GM08714 (cell line): Measurements from ENCODE around the gene GRIA1.

Experiments
- H3K4me3 ChIP-seq: fragments of 200-500 bp; sonication (Bioruptor generic); 2 replicates; pipeline ENCODE4 v1.5.1; 2014; ENCODE audit warnings: mild to moderate bottlenecking, low read length, inconsistent platforms
- ZNF274 ChIP-seq: IDR thresholded peaks from 2 replicates; pipeline ENCODE4 v1.6.1; 2012; ENCODE audit warnings: mild to moderate bottlenecking, low read depth, low read length

The GRIA1 gene

DNA sequence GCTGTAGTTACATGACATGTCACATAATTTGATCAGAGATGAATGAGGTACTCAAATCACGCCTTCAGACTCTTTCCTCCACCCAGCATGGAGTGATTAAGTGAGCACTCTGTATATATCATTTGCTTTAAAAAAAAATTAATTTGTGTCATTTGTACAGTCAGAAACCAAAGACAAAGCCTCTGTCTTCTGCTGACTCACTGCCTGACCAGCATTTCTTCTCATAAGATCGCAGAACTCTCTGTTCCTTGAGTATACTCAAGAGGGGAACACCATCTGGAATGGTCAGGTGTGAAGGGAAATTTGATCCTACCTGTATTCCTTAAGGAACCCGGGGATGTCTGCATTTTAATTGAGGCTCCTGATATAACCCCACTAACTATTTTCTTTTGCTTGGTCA lies 293.8 kb downstream of the GRIA1 start:
- TF ChIP-seq ZNF274: no peak
- H3K4me3 ChIP-seq: no peak overlapping the region

DNA sequence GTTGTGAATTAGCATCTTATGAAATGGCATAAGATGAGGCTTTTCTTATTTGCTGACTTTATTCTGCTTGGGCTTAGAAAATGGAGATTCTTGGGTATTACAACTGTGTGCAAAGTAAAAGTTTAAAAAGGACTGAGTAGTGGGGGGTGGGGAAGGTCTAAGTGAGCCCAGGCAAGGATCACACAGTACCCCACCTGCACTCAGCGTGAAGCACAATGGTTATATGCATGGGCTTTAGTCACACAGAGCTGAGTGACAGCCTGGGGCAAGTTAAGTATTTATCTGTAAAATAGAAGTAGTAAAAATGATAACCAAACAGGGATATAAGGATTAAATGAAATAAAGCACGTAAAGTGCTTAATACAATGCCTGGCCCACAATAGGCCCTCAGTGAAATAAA lies 300.9 kb downstream of the GRIA1 start:
- no peak overlapping the region for H3K4me3 ChIP-seq
- TF ChIP-seq ZNF274: no peak

DNA sequence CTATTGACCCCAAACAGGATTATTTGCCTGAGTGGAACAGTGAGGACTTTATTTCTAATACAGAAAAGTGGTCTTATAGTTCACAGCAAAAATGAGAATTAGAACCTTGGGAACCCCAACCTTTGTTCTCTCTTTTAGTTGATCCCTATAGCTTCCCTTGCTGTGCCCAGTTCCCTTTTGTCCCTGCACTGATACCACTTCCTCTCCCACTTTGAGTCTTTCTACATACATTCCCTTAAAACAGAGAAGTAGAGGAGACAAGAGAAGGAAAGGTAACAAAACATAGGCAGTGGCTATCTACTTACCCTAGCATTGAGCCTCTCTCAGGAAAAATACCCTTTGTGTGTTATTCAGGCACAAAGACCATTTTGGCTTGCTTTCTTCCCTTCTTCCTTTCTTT lies 301.8 kb downstream of the GRIA1 start:
- no peak overlapping the region for H3K4me3 ChIP-seq
- TF ChIP-seq ZNF274: no peak

DNA sequence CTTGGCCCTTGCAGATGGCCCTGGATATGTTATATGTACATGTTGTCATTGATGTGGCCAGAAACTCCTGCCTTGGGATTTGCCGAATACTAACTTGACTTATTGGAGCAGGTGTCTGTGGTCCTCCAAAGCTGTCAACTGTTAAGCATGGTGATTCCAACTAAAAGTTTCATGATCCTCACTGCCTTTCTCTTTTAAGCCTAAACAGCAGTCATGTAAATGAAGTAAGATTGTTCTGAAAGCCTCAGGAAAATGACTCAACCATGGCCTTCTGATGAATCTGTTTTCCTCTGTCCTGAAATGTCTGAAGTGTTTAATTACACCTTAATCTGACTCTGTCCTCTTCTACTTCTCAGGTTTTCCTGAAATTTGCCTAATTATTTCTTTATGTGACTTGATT lies 303.2 kb downstream of the GRIA1 start:
- H3K4me3 ChIP-seq: no peak overlapping the region
- no peak for TF ChIP-seq ZNF274

DNA sequence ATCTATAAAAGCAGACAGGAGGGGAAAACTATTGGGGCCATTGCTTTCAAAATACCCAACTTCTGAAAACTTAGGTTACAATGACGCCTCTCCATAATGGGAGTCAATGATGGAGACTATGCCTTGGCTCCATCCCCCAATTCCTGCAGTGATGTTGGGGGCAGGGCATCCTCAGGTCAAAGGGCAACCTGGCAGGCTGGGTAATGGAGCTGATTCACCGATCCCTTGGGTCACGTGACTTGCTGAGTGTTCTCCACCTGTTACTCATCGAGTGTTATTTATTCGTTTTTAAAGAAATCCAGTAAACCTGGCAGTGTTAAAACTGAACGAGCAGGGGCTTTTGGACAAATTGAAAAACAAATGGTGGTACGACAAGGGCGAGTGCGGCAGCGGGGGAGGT lies 303.9 kb downstream of the GRIA1 start:
- H3K4me3 ChIP-seq: no peak overlapping the region
- no peak for TF ChIP-seq ZNF274

DNA sequence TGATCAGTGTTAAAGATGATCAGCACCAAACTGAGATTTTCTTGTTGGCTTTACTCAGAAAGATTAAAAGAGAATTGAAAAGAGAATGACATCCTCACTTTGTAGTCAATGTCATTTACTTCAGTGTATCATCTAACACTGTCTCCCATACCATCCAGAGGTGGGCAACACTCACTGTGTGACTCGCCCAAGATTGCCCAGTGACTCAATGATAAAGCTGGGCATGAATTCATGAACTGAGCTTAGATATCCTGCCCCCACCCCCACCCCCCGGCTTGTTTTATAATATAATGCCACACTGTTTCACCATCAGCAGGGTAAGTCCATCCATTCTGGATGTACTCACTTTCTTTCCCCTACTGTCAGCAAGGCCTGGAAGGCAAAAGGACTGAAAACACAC lies 306.1 kb downstream of the GRIA1 start:
- H3K4me3 ChIP-seq: no peak overlapping the region
- TF ChIP-seq ZNF274: no peak

DNA sequence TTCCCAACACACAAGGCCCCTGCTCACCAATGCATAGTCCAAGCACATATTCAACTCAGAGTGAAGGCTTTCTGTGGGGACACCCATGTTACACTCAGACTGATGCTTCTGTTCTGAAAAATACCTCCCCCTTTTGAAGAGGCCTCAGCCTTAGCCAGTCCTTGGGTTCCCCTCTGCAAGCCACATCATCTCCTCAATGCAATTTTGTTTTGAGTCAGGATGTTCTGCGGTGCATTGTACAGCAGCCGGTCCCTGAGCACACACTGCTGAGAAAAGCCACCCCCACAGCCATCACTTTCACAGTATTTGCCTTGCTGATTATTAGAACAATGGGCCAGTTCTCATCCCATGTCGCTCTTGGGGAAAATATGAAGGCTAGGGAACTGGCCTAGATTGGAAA lies 307.0 kb downstream of the GRIA1 start:
- TF ChIP-seq ZNF274: no peak
- H3K4me3 ChIP-seq: no peak overlapping the region

DNA sequence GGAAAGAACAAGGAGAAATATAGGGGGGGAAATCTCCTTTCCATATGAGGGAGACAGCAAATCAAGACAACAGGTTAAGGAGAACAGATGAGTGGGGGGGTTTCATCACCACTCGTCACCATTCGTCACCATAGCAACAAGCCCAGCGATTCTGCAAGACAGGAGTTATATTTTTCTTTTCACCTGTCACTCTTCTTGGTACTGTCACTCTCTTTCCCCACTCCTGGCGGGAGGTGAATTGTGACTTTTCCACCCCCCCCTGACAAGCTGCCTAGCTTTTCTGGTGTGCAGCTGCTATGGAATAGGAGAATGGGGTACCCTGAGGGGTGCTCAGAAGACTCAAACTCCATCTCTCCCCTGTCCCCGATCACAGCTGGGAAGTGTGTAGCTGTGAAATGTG lies 308.4 kb downstream of the GRIA1 start:
- H3K4me3 ChIP-seq: no peak overlapping the region
- no peak for TF ChIP-seq ZNF274

DNA sequence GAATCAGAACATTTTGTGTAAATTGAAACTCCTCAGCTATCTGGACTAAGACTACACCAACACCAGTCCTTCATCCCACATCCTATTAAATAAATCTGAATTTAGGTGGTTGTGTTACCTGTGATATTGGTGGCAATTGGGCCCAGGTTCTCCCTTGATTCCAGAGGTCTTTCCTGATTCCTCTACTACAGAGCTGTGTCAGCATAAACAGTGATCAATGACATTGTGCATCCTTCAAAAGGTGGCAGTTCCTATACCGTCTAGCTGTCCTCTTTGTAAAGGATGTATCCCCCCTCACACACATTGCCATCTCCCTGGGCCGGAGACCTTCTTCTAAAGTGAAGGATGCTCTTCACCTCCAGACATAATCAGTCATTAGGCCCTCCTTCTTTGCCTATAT lies 309.0 kb downstream of the GRIA1 start:
- H3K4me3 ChIP-seq: no peak overlapping the region
- no peak for TF ChIP-seq ZNF274

DNA sequence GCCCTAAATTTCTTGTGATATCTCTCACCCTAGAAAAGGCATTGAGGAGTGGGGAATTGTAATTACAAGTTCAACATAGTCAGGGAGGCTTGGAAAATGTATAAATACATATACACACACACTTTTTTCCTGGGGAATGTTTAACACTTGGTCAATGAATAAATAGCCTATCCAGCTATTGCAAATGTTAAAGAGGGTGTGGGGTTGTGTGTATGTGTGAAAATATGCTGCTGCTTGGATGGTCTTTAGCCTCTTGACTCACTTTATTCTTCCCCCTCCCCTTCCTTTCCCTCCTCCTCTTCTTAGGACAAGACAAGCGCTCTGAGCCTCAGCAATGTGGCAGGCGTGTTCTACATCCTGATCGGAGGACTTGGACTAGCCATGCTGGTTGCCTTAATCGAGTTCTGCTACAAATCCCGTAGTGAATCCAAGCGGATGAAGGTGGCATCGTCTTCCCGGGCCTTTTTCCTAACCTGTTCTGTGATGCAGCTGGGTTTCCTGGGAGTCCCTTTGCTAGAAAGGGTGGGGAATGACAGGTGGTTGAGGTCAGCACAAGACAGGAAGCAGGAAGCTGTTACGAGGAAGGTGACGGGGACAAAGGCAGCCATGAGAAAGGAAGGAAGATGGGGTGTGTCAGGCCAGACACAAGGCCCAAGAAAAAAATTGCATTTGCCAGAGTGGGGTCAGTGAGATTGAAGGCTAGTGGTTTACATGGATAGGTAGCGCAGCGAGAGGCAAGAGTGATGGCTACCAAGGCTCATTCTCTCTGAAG lies 311.8 kb downstream of the GRIA1 start:
- H3K4me3 ChIP-seq: no peak overlapping the region
- TF ChIP-seq ZNF274: no peak

DNA sequence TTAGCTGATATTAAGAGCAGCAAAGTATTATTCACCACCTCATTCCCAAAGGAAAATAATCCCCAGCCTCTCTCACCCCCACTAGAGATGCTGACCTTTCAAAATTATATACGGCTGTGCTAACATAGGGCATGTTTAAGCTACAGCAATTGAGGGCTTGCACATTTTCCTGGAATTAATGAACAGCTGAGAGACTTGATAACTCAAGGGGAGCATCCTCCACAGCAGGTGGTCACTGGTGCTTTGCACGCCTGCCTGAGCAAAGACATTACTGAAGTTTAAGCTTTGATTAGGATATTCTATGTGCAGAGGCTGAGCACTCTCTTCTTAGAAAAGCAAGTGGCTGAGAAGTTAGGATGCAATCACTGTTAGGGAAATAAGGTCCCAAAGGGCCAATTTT lies 317.3 kb downstream of the GRIA1 start:
- no peak overlapping the region for H3K4me3 ChIP-seq
- no peak for TF ChIP-seq ZNF274

DNA sequence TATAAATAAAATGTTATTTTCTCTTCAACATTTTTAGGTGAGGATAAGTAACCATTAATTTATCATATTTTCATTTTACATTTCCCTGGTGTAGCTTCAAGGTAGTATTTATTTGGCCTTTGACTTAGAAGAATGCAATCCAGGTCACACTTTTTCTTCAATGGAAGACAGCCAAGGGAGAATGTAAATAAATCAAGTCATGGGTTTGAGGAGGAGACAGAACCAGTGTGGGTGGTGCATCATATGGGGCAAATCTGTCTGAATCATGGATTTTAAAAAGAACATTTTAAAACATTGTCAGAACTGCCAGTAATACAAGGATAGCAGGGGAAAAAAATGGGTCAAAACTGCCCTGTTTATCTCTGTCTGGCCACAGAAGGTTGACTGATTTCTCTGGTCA lies 318.7 kb downstream of the GRIA1 start:
- no peak overlapping the region for H3K4me3 ChIP-seq
- TF ChIP-seq ZNF274: no peak

DNA sequence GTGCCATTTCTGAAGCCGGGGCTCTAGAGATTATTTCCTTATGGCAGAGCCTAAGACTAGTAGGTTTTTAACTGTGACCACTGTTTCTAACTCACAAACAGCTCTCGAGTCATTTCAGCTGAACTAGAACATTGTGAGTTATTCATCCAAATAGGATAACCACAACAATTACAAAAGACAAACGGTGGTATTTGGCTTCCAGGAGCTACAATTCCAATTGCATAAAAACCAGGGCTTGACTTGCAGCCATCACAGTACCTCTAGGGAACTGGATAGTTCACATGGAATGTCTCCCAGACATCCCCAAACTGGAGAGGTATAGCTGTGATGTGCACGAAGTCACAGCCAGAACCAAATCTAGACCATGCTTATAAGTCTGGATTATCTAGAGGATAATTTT lies 323.4 kb downstream of the GRIA1 start:
- TF ChIP-seq ZNF274: no peak
- no peak overlapping the region for H3K4me3 ChIP-seq

DNA sequence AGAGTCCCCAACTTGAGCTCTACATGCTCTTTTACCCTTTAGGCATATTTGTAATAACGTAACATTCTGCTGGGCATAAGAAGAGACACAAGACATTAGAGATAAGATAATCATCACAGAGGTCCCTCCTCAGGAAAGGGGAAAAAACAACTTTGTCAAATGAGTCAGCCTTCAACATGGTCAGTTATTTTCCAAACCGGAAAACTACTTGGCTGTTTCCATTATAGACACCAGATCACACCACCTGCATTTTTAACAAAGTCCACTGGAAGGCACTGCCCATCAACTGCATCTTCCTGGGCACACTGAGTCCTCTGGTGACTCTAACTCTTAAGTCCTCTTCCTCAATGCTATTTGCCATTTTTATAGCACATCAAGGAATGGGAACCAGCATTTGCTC lies 326.4 kb downstream of the GRIA1 start:
- no peak for TF ChIP-seq ZNF274
- H3K4me3 ChIP-seq: no peak overlapping the region

DNA sequence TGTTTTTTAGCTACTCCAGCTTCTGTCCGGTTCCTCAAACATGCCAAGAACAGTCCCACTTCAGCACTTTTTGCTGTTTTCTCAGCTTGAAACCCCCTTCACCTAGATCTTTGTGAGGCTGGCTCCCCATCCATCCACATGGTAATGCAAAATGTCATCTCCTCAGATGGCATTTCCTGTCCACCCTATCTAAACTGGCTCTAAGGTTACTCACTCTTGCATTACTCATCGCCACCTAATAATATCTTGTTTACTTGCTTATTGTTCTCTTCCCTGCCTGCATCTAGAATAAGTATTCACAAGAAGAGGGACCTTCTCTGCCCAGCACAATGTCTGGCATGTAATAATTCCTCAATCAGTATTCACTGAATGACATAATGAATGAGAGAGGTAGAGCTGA lies 328.2 kb downstream of the GRIA1 start:
- TF ChIP-seq ZNF274: no peak
- no peak overlapping the region for H3K4me3 ChIP-seq

DNA sequence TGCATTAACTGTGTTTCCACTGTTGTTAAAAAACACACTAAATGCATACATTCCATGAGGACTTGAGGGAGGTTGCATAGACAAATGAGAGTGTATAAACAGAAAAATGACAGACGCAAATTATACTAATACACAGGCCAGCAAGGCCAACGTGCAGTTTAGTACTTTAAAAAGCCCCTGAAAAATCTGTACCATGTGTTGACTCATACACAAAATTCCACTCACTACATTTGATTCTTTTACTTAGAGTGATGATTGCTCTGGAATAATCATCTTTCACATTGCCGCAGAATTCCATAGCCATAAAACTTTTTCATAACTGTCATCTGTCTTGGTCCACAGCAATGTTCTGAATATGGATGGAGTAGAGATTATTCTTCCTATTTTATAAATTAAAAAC lies 332.6 kb downstream of the GRIA1 start:
- no peak for TF ChIP-seq ZNF274
- H3K4me3 ChIP-seq: no peak overlapping the region

DNA sequence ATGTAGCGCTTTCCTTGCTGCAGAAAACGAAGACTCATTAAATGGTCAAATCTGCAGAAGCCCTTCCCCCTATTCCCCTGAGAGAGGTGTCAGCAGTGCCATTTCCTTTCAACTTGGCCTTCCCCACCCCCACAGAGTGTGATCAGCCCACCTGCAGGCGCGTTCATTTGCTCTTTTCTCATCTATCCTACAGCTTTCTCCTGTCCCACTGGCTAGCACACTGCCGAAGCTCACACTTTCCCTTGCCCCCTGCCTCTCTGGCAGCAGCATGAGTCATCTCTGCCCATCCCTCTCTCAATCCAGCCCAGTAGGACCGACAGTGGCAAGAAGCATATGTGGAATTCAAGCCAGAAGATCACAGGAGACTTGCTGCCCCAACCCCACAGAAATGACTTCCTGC lies 334.4 kb downstream of the GRIA1 start:
- TF ChIP-seq ZNF274: no peak
- H3K4me3 ChIP-seq: no peak overlapping the region
